Left lung (tissue), 10 donors: ENCODE results near the gene ITPK1. TPM values are rescaled to one million over a fixed set of nuclear protein-coding genes. Genes with fewer than 3 reads are reported as not detected.

Experiments used
- ATAC-seq: fragments of 200-7000 bp; cut with Tn5 transposase; one replicate; pipeline ENCODE4 v1.9.1; 2020; ENCODE audit warnings: moderate library complexity
- DNase-seq, 4 donors: peaks; one replicate each; pipeline ENCODE4 v3.0.0-alpha.2; 2013 to 2020
- H3K27ac ChIP-seq, 2 donors: fragments of 200-600 bp; sonication (generic) in 1 of 2; one replicate each; pipeline versions ENCODE4 v1.5.0 to v1.8.0; 2020 to 2021
- H3K27me3 ChIP-seq, 2 donors: fragments of 200-600 bp; sonication (generic) in 1 of 2; one replicate each; pipeline versions ENCODE4 v1.5.0 to v1.8.0; 2020 to 2021
- H3K36me3 ChIP-seq, 2 donors: fragments of 200-600 bp; sonication (generic) in 1 of 2; one replicate each; pipeline versions ENCODE4 v1.5.0 to v1.8.0; 2020 to 2021
- H3K4me1 ChIP-seq, 2 donors: fragments of 200-600 bp; one replicate each; pipeline ENCODE4 v1.8.0; 2021
- H3K4me3 ChIP-seq, 2 donors: fragments of 200-600 bp; sonication (generic) in 1 of 2; one replicate each; pipeline versions ENCODE4 v1.5.0 to v1.8.0; 2020 to 2021; ENCODE audit warnings: mild to moderate bottlenecking in 1 of 2
- H3K9me3 ChIP-seq, 2 donors: fragments of 200-600 bp; sonication (generic) in 1 of 2; one replicate each; pipeline versions ENCODE4 v1.5.0 to v1.8.0; 2020 to 2021
- CTCF ChIP-seq, 2 donors: fragments of 200-600 bp; sonication (generic) in 1 of 2; IDR thresholded peaks; one replicate each; pipeline versions ENCODE4 v1.5.0 to v1.8.0; 2021; ENCODE audit warnings: antibody characterized with exemption in 2 of 2
- intact Hi-C, 2 donors: fragments of 100-400 bp; cut with DNase I; formaldehyde crosslinking; loops; one replicate each; pipeline versions ENCODE4 v1.11.2 to v1.14.2; 2022
- polyA plus RNA-seq, 6 donors: library from polyadenylated mRNA; unstranded; fragments of 120-200 nt; gene quantifications; one replicate each; pipeline ENCODE4 v1.2.1, GENCODE V29; 2013; ENCODE audit not compliant: insufficient read length in 6 of 6
- total RNA-seq, 2 donors: library from RNA; stranded (reverse); fragmentation: NEBNext Ultra II Directional; extraction: Animal tissue kit (Norgen Biotek cat#: 25700); gene quantifications; one replicate each; pipeline ENCODE4 v1.2.1, GENCODE V29; 2021
- donor health status: DM: no; HTN: yes; CAD: no.
- donor health status: DM: no; HTN: no; CAD: no.

Gene ITPK1
- total and polyA plus RNA-seq, 8 donors: 18.1 to 108 (median 20.8) TPM

DNA sequence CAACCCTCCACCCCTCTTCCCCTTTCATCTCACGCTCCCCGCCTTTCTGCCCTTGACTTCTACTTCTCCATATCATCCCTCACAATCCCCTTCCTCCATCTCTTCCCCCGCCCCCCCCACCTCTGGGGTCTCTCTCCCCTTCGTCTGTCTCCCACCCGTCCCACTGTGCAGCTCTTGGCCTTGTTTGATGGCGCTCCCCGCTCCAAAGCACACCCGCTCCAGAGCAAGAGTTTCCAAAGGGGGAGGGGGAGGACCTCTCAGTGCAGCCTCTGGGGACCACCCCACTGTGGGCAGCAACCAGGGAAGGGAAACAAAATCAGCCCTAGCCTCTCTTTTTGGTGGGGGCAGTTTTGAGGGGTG lies 192.0 kb downstream of the ITPK1 start:
- Histone ChIP-seq H3K4me1 (peaks cover 0 to 7% of the 10 kb centered on the region in 2 donors), H3K4me3 (no peak overlapping the region), H3K27ac (no peak overlapping the region), H3K27me3 (peaks cover 9 to 65% of the 10 kb centered on the region in 2 donors), H3K36me3 (no peaks in the 10 kb centered on the region), H3K9me3 (no peaks in the 10 kb centered on the region)
- ATAC-seq: no peak
- no peak for DNase-seq
- TF ChIP-seq CTCF (IDR thresholded peaks at IDR 0.05): no peak
- intact Hi-C loops: no loop called here

GRCh38 chr14:92922883-92923743 lies 192.6 kb downstream of the ITPK1 start, which contains the start of gene CHGA:
CHGA (plus strand) TSS chr14:92923150; CDS start chr14:92923360, 210 bp downstream.
- intact Hi-C loops: no loop called here
- Histone ChIP-seq H3K9me3 (no peaks in the 10 kb centered on the region), H3K27me3 (peaks cover 9 to 65% of the 10 kb centered on the region in 2 donors), H3K4me1 (peaks cover 0 to 7% of the 10 kb centered on the region in 2 donors), H3K4me3 (no peak within 1 kb of the TSS), H3K36me3 (no peaks in the 10 kb centered on the region), H3K27ac (no peak within 1 kb of the TSS)
- TF ChIP-seq CTCF (IDR thresholded peaks at IDR 0.05): no peak
- ATAC-seq (peak; percentile 90), DNase-seq (peak; percentile 51 to 87 (median 66))

GRCh38 chr14:92922155-92922735 lies 193.5 kb downstream of the ITPK1 start:
- Histone ChIP-seq H3K4me3 (no peak overlapping the region), H3K4me1 (peaks cover 0 to 7% of the 10 kb centered on the region in 2 donors), H3K9me3 (no peaks in the 10 kb centered on the region), H3K27ac (no peak overlapping the region), H3K27me3 (peaks cover 9 to 65% of the 10 kb centered on the region in 2 donors), H3K36me3 (no peaks in the 10 kb centered on the region)
- intact Hi-C loops: no loop called here
- DNase-seq (no peak), ATAC-seq (no peak)
- no peak for TF ChIP-seq CTCF (IDR thresholded peaks at IDR 0.05)

GRCh38 chr14:92920001-92920400 lies 195.7 kb downstream of the ITPK1 start:
- TF ChIP-seq CTCF (IDR thresholded peaks at IDR 0.05): no peak
- ATAC-seq (no peak), DNase-seq (no peak)
- no peaks in the 10 kb centered on the region for H3K36me3 ChIP-seq
- no peak overlapping the region for H3K27ac ChIP-seq
- intact Hi-C loops: no loop called here
- no peak overlapping the region for H3K4me3 ChIP-seq
- H3K4me1 ChIP-seq: peaks cover 0 to 7% of the 10 kb centered on the region in 2 donors
- peaks cover 9 to 66% of the 10 kb centered on the region in 2 donors for H3K27me3 ChIP-seq
- H3K9me3 ChIP-seq: no peaks in the 10 kb centered on the region

- intact Hi-C loops: no loop called here
- Histone ChIP-seq H3K4me3 (no peak overlapping the region), H3K36me3 (no peaks in the 10 kb centered on the region), H3K9me3 (no peaks in the 10 kb centered on the region), H3K27ac (no peak overlapping the region), H3K4me1 (peaks cover 0 to under 1% of the 10 kb centered on the region in 2 donors), H3K27me3 (peaks cover 3 to 54% of the 10 kb centered on the region in 2 donors)
- ATAC-seq (no peak), DNase-seq (no peak)
- TF ChIP-seq CTCF (IDR thresholded peaks at IDR 0.05): no peak
Observed at GRCh38 chr14:92917956-92918355, 197.8 kb downstream of the ITPK1 start.
